Activated gamma-delta T cell (primary cell): ENCODE results near the gene ELK3.
"Not testable (repeated sequence)": the region's sequence is repeated elsewhere in the genome, so short reads cannot be mapped to it uniquely, and the experiment has no call there.

Experiments
- DNase-seq: peaks from one replicate; lab custom pipeline; 2025; lab: John Stamatoyannopoulos, UW

The ELK3 gene

DNA sequence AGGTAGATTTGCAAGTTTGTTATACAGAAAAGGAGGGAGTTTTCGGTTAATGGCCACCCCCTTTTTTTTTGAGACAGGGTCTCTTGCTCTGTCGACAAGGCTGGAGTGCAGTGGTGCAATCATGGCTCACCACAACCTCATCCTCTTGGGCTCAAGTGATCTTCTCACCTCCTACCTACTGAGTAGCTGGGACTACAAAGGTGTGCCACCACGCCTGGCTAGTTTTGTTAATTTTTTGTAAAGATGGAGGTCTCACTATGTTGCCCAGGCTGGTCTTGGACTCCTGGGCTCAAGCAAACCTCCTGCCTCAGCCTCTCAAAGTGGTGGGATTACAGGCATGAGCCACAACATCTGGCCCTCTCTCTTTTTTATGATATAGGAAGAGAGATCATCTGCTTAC is 111.5 kb downstream of the ELK3 start:
- DNase-seq: no peak

GRCh38 chr12:96308881-96309280 is 114.7 kb downstream of the ELK3 start:
- DNase-seq: no peak

- DNase-seq: no peak
These were observed 115.9 kb downstream of the ELK3 start for GRCh38 chr12:96310067-96310466.

GRCh38 chr12:96311191-96311590 is 117.0 kb downstream of the ELK3 start:
- DNase-seq: no peak

DNA sequence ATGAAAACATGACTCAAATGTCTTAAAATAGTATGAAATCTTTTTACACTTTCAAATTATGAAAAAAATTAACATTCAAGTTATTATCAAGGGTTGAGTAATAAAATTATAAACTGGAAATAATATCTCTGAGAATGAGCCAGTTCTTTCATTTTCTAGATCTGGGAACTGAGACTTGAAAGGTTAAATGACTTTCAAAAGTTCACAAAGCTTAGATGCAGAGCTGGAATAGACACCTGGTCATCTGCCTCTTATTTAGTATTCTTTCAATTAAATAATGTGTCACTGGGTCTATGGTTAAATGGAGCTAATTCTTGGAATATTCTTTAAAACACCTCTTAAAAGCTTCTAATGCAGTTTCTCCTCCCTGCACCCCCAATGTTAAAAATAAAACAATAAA is 119.4 kb downstream of the ELK3 start:
- DNase-seq: no peak

DNA sequence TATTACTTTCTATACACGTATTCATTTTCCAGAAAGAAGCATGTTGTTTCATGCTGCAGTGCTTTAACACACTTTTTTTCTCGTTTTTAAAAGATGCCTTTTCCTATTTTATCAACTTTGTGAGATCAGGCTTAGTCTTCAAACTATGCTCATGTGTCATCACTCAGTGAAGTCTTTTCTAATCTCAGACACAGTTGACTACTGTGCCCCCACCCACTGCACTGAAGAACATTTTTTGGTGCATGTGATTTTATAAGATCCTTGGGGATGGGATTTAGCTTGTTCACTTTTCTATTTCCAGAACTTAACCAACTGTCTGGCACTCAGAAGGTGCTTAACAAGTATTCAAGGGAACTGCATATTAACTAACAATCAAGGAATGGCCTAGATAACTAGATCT is 120.5 kb downstream of the ELK3 start:
- no peak for DNase-seq

DNA sequence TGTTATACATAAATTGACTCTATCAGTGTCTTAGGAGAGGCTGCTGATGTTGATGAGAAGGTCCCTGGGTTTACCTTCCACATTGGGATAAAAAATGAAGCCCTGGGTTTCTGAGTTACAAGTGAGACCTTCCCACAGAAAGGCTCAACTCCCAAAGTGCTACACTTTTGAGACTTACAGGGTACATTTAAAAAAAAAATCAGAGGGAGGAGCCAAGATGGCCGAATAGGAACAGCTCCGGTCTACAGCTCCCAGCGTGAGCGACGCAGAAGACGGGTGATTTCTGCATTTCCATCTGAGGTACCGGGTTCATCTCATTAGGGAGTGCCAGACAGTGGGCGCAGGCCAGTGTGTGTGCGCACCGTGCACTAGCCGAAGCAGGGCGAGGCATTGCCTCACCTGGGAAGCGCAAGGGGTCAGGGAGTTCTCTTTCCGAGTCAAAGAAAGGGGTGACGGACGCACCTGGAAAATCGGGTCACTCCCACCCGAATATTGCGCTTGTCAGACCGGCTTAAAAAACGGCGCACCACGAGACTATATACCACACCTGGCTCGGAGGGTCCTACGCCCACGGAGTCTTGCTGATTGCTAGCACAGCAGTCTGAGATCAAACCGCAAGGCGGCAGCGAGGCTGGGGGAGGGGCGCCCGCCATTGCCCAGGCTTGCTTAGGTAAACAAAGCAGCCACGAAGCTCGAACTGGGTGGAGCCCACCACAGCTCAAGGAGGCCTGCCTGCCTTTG is 121.7 kb downstream of the ELK3 start:
- DNase-seq: not testable (repeated sequence)

GRCh38 chr12:96317801-96318200 is 123.6 kb downstream of the ELK3 start:
- DNase-seq: not testable (repeated sequence)
